Skeletal muscle tissue (tissue), 4 donors: ENCODE results near the gene UBN2. TPM values are rescaled to one million over a fixed set of nuclear protein-coding genes. Genes with fewer than 3 reads are reported as not detected.

Experiments used
- H3K27ac ChIP-seq: one replicate; pipeline ENCODE4 v1.7.0; 2013; ENCODE audit warnings: mild to moderate bottlenecking, low read depth, low read length, inconsistent platforms
- H3K27me3 ChIP-seq, 3 donors: one replicate each; pipeline ENCODE4 v1.7.0; 2013; ENCODE audit warnings: low read length in 3 of 3; ENCODE audit not compliant: control insufficient read depth in 3 of 3, insufficient read depth in 3 of 3
- H3K36me3 ChIP-seq, 3 donors: one replicate each; pipeline ENCODE4 v1.7.0; 2013; ENCODE audit warnings: low read length in 3 of 3; ENCODE audit not compliant: control insufficient read depth in 3 of 3, insufficient read depth in 3 of 3
- H3K4me1 ChIP-seq, 3 donors: one replicate each; pipeline ENCODE4 v1.7.0; 2013; ENCODE audit warnings: low read length in 3 of 3, mild to moderate bottlenecking in 3 of 3; ENCODE audit not compliant: control insufficient read depth in 3 of 3, insufficient read depth in 3 of 3
- H3K4me3 ChIP-seq, 3 donors: one replicate each; pipeline ENCODE4 v1.7.0; 2013; ENCODE audit warnings: low read length in 3 of 3
- H3K9ac ChIP-seq, 3 donors: one replicate each; pipeline ENCODE4 v1.7.0; 2013; ENCODE audit warnings: low read length in 3 of 3, mild to moderate bottlenecking in 3 of 3, moderate library complexity in 2 of 3, low read depth in 1 of 3
- H3K9me3 ChIP-seq, 3 donors: one replicate each; pipeline ENCODE4 v1.7.0; 2013; ENCODE audit warnings: low read length in 3 of 3; ENCODE audit not compliant: control insufficient read depth in 3 of 3
- total RNA-seq: library from RNA; depleted of rRNA; stranded (reverse); fragments of >200 nt; gene quantifications from one replicate; pipeline ENCODE4 v1.2.3, GENCODE V29; 2014
- donor health status: Osteomylitis.

The UBN2 gene
- 11.5 TPM for total RNA-seq

DNA sequence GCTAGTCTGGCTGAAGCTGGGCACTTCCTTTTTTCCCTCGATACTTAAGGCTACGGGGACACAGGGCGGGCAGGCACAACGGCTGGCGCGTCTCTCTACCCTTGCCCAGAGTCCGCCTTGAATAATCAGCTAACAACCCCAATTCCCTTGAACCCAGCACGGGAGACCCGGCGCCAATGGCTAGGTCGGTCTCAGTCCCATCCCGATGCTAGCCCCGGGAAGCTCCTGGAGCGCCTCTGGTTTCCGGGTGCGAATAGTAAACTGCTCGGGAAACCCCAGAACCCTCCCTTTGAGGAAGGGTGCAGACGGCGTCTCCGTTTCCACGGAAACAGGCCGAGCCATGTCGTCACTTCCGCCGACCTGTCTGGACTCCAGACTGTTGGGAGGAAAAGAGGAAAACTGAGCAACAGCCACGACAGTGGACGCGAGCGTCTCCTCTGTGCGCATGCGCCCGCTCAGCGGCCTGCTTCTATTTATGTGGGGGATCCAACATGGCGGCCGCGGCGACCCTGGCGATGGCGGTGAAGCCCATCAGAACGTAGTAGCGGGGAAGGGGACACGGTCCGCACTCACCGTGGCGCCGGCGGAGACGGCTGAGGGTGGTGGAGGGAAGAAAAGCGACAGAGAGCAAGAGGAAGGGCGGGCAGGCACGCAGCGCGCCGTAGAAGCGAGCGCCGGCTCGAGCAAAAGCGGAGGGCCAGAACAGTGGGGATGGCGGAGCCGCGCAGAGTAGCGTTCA lies at the start of gene UBN2:
Gene UBN2, plus strand, starts transcription at position 464 of the 739 bp plus-strand sequence. Its CDS starts 248 bp downstream, at position 712.
- H3K27ac ChIP-seq, result peak within 1 kb of the TSS; percentile 87
- peak within 1 kb of the TSS; percentile 95 to 98 (median 97) for H3K9ac ChIP-seq
- H3K36me3 ChIP-seq, result no peaks in the 10 kb centered on the region
- H3K4me1 ChIP-seq, result peaks cover 13 to 14% (median 13%) of the 10 kb centered on the region in 3 donors
- peak within 1 kb of the TSS; percentile 92 to 98 (median 92) for H3K4me3 ChIP-seq
- H3K9me3 ChIP-seq, result no peaks in the 10 kb centered on the region
- H3K27me3 ChIP-seq, result no peaks in the 10 kb centered on the region

DNA sequence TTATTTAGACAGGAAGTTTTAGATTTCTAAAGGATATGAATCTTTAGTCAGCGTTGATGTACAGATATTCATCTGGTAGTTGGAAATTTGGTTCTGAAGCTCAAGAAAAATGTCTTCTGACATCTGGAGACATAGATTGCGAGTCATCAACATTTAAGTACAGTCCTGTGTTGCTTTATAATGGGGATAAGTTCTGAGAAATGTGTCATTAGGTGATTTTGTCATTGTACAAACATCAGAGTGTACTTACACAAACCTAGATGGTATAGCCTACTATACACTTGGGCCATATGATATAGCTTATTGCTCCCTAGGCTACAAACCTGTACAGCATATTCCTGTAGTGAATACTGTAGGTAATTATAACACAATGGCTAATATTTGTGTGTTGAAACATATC lies 49.6 kb upstream of the UBN2 start:
- H3K4me3 ChIP-seq, result no peak overlapping the region
- no peak overlapping the region for H3K27ac ChIP-seq
- peaks cover 0 to 9% (median 8%) of the 10 kb centered on the region in 3 donors for H3K36me3 ChIP-seq

DNA sequence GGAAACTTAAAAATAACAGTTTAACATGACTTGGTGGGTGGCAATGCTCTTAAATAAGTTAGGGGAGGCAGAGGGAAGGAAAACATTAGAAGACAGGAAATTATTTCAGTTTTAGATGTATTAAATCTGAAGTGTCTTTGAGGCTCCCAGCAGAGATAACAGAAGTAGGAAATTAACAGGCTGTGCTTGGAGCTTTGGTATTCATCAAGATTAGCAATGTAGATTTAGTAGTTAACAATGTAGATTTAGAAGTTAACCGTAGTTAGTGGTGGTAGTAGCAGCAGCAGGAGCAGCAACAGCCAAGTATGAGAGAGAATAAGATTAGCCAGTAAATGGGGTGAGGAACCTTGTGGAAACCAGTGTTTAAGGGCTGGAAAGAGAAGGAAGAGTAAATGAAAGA lies 48.7 kb upstream of the UBN2 start:
- Histone ChIP-seq H3K27ac (no peak overlapping the region), H3K9me3 (no peaks in the 10 kb centered on the region), H3K4me3 (no peak overlapping the region)

More for the DNA sequence above, 49.6 kb upstream of the UBN2 start:
- H3K4me1 ChIP-seq, result no peaks in the 10 kb centered on the region
- H3K9me3 ChIP-seq, result no peaks in the 10 kb centered on the region
- no peaks in the 10 kb centered on the region for H3K27me3 ChIP-seq
- no peak overlapping the region for H3K9ac ChIP-seq

DNA sequence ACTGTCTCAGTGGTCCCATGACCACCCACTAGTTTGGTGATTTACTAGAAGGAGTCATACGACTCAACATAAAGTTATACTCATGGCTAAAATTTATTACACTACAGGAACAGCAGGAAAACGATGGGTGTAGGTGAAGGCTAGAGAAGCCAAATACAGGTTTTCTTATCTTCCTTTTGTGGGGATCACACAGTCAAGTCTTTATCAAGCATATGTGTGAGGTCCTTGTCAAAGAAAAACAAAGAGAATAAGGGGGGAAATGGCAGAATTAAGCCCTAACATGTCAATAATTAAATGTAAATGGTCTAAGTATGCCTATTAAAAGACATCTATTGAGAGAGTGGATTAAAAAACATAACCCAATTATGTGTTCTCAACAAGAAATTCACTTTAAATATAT lies 47.8 kb upstream of the UBN2 start:
- Histone ChIP-seq H3K27me3 (no peaks in the 10 kb centered on the region), H3K27ac (no peak overlapping the region), H3K4me1 (no peaks in the 10 kb centered on the region), H3K9ac (no peak overlapping the region), H3K9me3 (no peaks in the 10 kb centered on the region), H3K4me3 (no peak overlapping the region), H3K36me3 (peaks cover 0 to 9% (median 9%) of the 10 kb centered on the region in 3 donors)

More for the DNA sequence above, 48.7 kb upstream of the UBN2 start:
- Histone ChIP-seq H3K9ac (no peak overlapping the region), H3K36me3 (peaks cover 0 to 9% (median 9%) of the 10 kb centered on the region in 3 donors), H3K4me1 (no peaks in the 10 kb centered on the region), H3K27me3 (no peaks in the 10 kb centered on the region)

DNA sequence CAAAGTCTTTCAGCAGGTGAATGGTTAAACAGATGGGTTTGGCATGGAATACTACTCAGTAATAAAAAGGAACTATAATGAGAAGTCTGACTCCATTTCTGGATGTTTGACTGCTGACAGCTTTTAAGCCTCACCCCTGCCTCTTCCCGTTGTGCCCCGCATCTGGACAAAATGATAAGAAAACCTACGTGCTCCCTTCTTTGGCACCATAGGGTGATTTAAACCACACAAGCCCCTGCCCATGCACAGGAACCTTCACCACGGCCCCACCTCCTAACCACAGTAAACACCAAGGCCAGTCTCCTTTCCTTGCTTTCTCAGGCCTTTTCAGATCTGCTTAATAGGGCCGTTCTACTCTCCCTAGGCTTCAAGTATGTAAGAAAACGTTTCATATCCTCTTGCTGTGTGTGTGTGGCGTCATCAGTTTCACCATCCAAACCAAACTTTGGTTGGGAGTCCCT lies 47.1 kb upstream of the UBN2 start:
- H3K9ac ChIP-seq, result no peak overlapping the region
- peaks cover 0 to 9% (median 9%) of the 10 kb centered on the region in 3 donors for H3K36me3 ChIP-seq
- H3K4me3 ChIP-seq, result no peak overlapping the region
- no peaks in the 10 kb centered on the region for H3K9me3 ChIP-seq
- H3K4me1 ChIP-seq, result no peaks in the 10 kb centered on the region
- H3K27me3 ChIP-seq, result no peaks in the 10 kb centered on the region
- no peak overlapping the region for H3K27ac ChIP-seq

DNA sequence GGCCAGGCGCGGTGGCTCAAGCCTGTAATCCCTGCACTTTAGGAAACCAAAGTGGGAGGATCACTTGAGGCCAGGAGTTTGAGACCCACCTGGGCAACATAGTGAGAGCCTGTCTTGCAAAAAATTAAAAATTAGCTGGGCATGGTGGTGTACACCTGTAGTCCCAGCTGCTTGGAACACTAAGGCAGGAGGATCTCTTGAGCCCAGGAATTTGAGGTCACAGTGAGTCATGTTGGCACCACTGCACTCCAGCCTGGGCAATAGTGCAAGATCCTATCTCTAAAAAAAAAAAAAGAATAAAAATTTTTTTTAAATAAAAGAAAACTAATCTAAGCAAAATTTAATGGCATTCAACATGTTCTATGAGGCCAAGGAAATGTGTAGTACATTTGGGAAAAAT lies 44.9 kb upstream of the UBN2 start:
- Histone ChIP-seq H3K27me3 (no peaks in the 10 kb centered on the region), H3K9me3 (no peaks in the 10 kb centered on the region), H3K4me3 (no peak overlapping the region), H3K27ac (no peak overlapping the region), H3K4me1 (no peaks in the 10 kb centered on the region), H3K36me3 (peaks cover 0 to 9% (median 8%) of the 10 kb centered on the region in 3 donors), H3K9ac (no peak overlapping the region)

DNA sequence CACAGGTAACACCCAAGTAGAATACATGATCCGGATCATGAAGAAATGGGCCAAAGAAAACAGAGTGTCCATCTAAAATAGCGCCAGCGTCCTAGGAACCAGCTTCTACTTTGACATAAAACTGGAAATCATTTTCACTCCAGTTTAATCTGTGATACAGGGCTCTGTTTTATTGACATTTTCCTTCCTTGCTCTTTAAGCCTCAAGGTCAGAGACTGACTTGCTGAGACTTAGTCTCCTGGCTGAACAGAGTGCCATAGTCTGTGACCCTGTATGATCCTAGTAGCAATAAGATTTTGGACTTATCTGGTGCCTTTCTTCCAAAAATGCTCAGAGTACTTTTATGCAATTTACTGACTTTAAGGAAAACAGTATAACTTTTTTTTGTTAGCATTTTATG lies 41.7 kb upstream of the UBN2 start:
- H3K27ac ChIP-seq, result no peak overlapping the region
- no peaks in the 10 kb centered on the region for H3K4me1 ChIP-seq
- no peak overlapping the region for H3K4me3 ChIP-seq
- H3K36me3 ChIP-seq, result peaks cover 0 to 2% (median under 1%) of the 10 kb centered on the region in 3 donors
- no peak overlapping the region for H3K9ac ChIP-seq
- no peaks in the 10 kb centered on the region for H3K27me3 ChIP-seq
- no peaks in the 10 kb centered on the region for H3K9me3 ChIP-seq

DNA sequence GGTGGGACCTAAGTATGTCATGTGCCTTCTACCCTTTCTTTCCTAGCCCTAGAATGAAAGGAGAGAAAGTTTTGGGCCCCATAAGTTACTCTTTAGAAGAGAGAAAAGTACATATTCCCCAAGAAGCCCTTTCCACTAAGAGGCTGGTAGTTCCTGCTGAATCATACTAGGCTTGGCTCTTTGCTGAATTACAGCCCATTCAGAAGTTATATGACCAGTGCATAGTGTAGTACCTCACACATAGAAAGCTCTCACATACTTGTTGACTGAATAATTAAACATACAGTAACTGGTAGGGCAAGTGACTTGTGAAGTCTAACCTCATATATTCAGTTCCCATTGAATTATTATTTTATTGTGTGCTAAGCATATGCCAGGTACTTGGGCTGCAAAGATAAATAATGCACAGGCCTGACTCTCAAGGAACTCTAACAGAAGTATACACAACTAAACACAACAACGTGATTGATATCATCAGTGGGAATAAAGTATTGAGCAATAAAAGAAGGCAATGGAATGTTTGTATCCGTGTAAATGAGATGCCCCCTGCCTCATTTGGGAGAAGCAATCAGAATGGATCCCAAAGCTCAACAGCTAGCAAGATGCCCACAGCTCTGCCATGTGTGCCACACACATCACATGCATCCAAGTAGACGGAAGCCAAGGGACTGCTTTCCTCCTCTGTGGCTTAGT lies 38.9 kb upstream of the UBN2 start:
- Histone ChIP-seq H3K4me3 (no peak overlapping the region), H3K9ac (no peak overlapping the region), H3K4me1 (no peaks in the 10 kb centered on the region), H3K27ac (no peak overlapping the region), H3K36me3 (no peaks in the 10 kb centered on the region), H3K9me3 (no peaks in the 10 kb centered on the region), H3K27me3 (no peaks in the 10 kb centered on the region)

DNA sequence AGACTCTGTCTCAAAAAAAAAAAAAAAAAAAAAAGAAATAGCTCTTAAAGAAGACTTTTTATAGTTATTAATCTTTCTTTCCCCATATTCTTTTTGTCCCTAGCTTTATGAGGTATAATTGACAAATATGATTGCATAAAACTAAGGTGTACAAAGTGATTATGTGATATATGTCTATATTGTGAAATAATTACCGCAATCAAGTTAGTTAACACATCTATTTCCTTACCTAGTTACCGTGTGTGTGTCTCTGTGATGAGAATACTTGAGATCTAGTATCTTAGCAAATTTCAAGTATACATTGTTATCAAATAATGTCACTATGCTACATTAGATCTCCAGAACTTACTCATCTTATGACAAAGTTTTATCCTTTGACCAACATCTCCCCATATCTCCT lies 30.7 kb upstream of the UBN2 start:
- H3K4me3 ChIP-seq, result no peak overlapping the region
- H3K9me3 ChIP-seq, result peaks cover 0 to 3% (median 0%) of the 10 kb centered on the region in 3 donors
- H3K27me3 ChIP-seq, result no peaks in the 10 kb centered on the region
- no peaks in the 10 kb centered on the region for H3K4me1 ChIP-seq
- H3K27ac ChIP-seq, result no peak overlapping the region
- no peaks in the 10 kb centered on the region for H3K36me3 ChIP-seq
- no peak overlapping the region for H3K9ac ChIP-seq

DNA sequence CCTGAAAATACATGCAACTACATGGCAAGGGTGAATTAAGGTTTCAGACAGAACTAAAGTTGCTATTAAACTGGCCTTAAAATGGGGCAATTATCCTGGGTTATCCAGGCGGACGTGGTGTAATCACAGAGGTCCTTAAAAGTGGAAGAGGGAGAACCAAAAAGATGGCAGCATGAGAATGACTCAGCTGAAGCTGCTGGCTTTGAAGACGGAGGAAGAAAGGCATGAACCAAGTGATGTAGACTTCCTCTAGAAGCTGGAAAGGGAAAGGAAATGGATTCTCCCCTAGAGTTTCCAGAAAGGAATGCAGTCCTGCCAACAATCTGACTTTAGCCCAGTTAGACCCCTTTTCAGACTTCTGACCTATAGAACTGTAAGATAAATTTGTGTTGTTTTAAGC lies 27.0 kb upstream of the UBN2 start:
- Histone ChIP-seq H3K9ac (no peak overlapping the region), H3K27me3 (no peaks in the 10 kb centered on the region), H3K36me3 (no peaks in the 10 kb centered on the region), H3K9me3 (peaks cover 0 to 5% (median 3%) of the 10 kb centered on the region in 3 donors), H3K4me3 (no peak overlapping the region), H3K27ac (no peak overlapping the region), H3K4me1 (no peaks in the 10 kb centered on the region)
